PC-3 (cell line): ENCODE data around the gene MIP.

Experiments
- EZH2 ChIP-seq: fragments of 300-600 bp; sonication (generic); IDR thresholded peaks from one replicate; pipeline ENCODE4 v1.6.1; 2017; ENCODE audit warnings: antibody characterized with exemption, mild to moderate bottlenecking, low read length; ENCODE audit not compliant: unreplicated experiment
- EZH2phosphoT487 ChIP-seq: fragments of 300-600 bp; sonication (generic); IDR thresholded peaks from 2 replicates; pipeline ENCODE4 v1.6.1; 2018; ENCODE audit warnings: mild to moderate bottlenecking, antibody characterized with exemption, low read length, borderline replicate concordance
- TF ChIP-seq, protein P1 (sequence below): fragments of 300-600 bp; sonication (generic); conservative IDR thresholded peaks from 2 replicates; pipeline ENCODE4 v1.5.1; 2017; ENCODE audit warnings: antibody characterized with exemption, low read depth, mild to moderate bottlenecking, low read length

DNA sequence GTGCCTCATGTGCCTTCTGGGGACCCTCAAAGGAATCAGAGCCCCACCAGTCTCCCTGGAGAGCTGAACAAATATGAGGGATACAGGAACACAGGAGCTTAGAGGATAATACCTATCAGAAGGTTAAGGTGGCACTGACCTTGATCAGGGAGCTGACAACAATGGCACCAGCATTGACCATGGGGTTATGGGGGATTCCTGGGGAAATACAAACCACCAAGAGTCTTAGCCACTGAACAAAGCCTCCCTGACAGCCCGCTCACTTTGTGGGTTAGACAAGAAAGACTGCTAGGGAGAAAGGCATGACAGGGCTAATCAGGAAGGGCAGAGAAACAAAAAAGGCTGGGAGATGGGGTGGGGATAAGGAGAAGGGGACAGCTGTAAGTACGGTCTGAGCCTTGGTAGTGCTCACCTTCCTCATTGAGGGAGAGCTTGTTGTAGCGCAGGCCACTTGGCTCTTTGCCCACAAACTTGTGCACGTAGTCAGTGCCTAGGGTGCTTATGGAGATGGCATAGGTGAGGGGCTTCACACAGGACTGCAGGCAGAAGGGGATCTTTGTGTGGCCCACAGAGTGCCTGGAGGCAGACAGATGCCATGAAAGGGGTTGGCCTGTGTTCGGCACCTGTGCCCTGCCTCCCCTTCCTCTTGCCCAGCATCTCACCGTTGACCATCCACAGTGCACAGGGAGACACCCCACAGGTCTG is 23.2 kb upstream of the MIP start:
- TF ChIP-seq, protein P1, sequence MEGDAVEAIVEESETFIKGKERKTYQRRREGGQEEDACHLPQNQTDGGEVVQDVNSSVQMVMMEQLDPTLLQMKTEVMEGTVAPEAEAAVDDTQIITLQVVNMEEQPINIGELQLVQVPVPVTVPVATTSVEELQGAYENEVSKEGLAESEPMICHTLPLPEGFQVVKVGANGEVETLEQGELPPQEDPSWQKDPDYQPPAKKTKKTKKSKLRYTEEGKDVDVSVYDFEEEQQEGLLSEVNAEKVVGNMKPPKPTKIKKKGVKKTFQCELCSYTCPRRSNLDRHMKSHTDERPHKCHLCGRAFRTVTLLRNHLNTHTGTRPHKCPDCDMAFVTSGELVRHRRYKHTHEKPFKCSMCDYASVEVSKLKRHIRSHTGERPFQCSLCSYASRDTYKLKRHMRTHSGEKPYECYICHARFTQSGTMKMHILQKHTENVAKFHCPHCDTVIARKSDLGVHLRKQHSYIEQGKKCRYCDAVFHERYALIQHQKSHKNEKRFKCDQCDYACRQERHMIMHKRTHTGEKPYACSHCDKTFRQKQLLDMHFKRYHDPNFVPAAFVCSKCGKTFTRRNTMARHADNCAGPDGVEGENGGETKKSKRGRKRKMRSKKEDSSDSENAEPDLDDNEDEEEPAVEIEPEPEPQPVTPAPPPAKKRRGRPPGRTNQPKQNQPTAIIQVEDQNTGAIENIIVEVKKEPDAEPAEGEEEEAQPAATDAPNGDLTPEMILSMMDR, result no peak
- no peak for TF ChIP-seq EZH2phosphoT487
- TF ChIP-seq EZH2, result no peak
